Mesothelial cell of epicardium (in vitro differentiated cells): ENCODE data around the gene ASTN2. TPM values are rescaled to one million over a fixed set of nuclear protein-coding genes. Genes with fewer than 3 reads are reported as not detected.

Experiments
- DNase-seq, 2 experiments: peaks; one replicate each; pipeline ENCODE4 v3.0.0; 2021; ENCODE audit warnings: low spot score in 2 of 2; ENCODE audit not compliant: unreplicated experiment in 2 of 2
- H3K27ac Mint-ChIP-seq: 2 replicates; pipeline ENCODE4 v1.8.0; 2021; ENCODE audit warnings: mixed read lengths
- H3K27me3 Mint-ChIP-seq: 2 replicates; pipeline ENCODE4 v1.8.0; 2021; ENCODE audit warnings: low read depth, mixed read lengths
- H3K36me3 Mint-ChIP-seq: 2 replicates; pipeline ENCODE4 v1.8.0; 2021; ENCODE audit warnings: mixed read lengths
- H3K4me1 Mint-ChIP-seq: 2 replicates; pipeline ENCODE4 v1.8.0; 2021; ENCODE audit warnings: mixed read lengths
- H3K4me3 Mint-ChIP-seq: 2 replicates; pipeline ENCODE4 v1.8.0; 2021; ENCODE audit warnings: mild to moderate bottlenecking, moderate library complexity, mixed read lengths
- H3K9me3 Mint-ChIP-seq: 2 replicates; pipeline ENCODE4 v1.8.0; 2021; ENCODE audit warnings: mixed read lengths
- total RNA-seq: library from RNA; stranded (reverse); gene quantifications from 3 replicates; pipeline ENCODE4 v1.2.1, GENCODE V29; 2021
- TF ChIP-seq, protein P1 (sequence below): fragments of 200-600 bp; sonication (generic); IDR thresholded peaks from one replicate; pipeline ENCODE4 v1.5.0; 2021; ENCODE audit warnings: antibody characterized with exemption; ENCODE audit not compliant: unreplicated experiment

ASTN2 gene
- total RNA-seq, 1 donor from 2014 or later = 12.2 TPM

GRCh38 chr9:117188394-117188793 is 226.5 kb downstream of the ASTN2 start:
- TF ChIP-seq, protein P1, sequence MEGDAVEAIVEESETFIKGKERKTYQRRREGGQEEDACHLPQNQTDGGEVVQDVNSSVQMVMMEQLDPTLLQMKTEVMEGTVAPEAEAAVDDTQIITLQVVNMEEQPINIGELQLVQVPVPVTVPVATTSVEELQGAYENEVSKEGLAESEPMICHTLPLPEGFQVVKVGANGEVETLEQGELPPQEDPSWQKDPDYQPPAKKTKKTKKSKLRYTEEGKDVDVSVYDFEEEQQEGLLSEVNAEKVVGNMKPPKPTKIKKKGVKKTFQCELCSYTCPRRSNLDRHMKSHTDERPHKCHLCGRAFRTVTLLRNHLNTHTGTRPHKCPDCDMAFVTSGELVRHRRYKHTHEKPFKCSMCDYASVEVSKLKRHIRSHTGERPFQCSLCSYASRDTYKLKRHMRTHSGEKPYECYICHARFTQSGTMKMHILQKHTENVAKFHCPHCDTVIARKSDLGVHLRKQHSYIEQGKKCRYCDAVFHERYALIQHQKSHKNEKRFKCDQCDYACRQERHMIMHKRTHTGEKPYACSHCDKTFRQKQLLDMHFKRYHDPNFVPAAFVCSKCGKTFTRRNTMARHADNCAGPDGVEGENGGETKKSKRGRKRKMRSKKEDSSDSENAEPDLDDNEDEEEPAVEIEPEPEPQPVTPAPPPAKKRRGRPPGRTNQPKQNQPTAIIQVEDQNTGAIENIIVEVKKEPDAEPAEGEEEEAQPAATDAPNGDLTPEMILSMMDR = no peak
- Mint-ChIP-seq H3K27me3 (peaks cover 2% of the 10 kb centered on the region), H3K36me3 (no peaks in the 10 kb centered on the region), H3K27ac (no peak overlapping the region), H3K4me1 (no peaks in the 10 kb centered on the region), H3K4me3 (no peak overlapping the region), H3K9me3 (peaks cover 5% of the 10 kb centered on the region)
- no peak for DNase-seq

GRCh38 chr9:117187498-117187897 is 227.4 kb downstream of the ASTN2 start:
- Mint-ChIP-seq H3K9me3 (no peaks in the 10 kb centered on the region), H3K27ac (no peak overlapping the region), H3K27me3 (peaks cover 2% of the 10 kb centered on the region), H3K4me1 (no peaks in the 10 kb centered on the region), H3K4me3 (no peak overlapping the region), H3K36me3 (no peaks in the 10 kb centered on the region)
- no peak for DNase-seq
- TF ChIP-seq, protein P1 = no peak

DNA sequence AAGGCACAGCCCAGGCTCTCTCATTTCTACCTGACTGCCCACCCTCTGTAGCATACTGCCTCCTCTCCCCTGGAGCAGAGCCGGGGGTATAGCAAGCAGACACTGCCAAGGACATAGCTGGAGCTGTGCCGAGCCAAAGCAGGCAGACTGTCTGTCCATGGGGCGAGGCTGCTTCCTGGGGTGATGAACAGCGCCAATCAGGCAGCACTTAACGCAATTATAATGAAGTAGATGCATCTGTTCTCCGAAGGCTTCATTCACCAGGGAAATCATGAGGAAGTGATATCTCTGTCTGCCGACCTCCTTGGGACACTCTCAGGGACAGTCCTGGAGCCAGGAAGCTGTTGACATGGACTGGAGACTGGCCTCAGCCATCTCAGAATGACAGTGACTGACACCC is 230.7 kb downstream of the ASTN2 start:
- TF ChIP-seq, protein P1 = no peak
- H3K36me3 Mint-ChIP-seq = no peaks in the 10 kb centered on the region
- H3K27me3 Mint-ChIP-seq = no peaks in the 10 kb centered on the region
- H3K4me3 Mint-ChIP-seq = no peak overlapping the region
- no peaks in the 10 kb centered on the region for H3K4me1 Mint-ChIP-seq
- H3K27ac Mint-ChIP-seq = no peak overlapping the region
- peaks cover 5% of the 10 kb centered on the region for H3K9me3 Mint-ChIP-seq
- DNase-seq = no peak

- Mint-ChIP-seq H3K27me3 (no peaks in the 10 kb centered on the region), H3K4me3 (no peak overlapping the region), H3K27ac (no peak overlapping the region), H3K36me3 (no peaks in the 10 kb centered on the region), H3K4me1 (no peaks in the 10 kb centered on the region), H3K9me3 (peaks cover 5% of the 10 kb centered on the region)
- DNase-seq = no peak
- TF ChIP-seq, protein P1 = no peak
Observed at GRCh38 chr9:117182046-117182445, 232.8 kb downstream of the ASTN2 start.

DNA sequence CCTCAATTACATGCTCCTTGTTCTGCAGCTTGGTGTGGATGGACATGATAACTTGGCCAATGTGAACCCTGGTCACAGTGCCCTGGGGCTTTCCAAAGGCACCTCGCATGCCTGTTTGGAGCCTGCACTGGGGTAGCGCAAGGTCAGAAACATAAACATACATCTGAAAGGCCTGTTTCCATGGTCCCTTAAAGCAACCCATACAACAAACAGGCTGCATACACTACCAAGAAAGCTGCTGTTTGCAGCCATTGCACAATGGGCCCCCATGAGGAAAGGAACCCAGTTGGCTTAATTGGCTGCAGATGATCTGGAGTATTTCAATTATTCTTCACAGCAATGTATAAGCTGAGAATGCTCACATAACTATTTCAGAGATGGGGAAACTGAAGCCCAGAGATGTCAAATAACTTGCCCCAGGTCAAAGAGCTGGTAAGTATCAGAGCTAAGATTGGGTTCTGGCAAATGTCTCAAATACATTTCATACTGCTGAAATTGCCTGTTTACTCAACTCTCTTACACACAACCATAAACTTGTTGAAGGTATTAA is 233.9 kb downstream of the ASTN2 start:
- H3K4me3 Mint-ChIP-seq = no peak overlapping the region
- no peaks in the 10 kb centered on the region for H3K27me3 Mint-ChIP-seq
- no peaks in the 10 kb centered on the region for H3K36me3 Mint-ChIP-seq
- no peaks in the 10 kb centered on the region for H3K4me1 Mint-ChIP-seq
- TF ChIP-seq, protein P1 = no peak
- no peak overlapping the region for H3K27ac Mint-ChIP-seq
- DNase-seq = no peak
- H3K9me3 Mint-ChIP-seq = peaks cover 5% of the 10 kb centered on the region
